HG03039 (cell line): Measurements from ENCODE around the gene CEP192.

Experiments used
- ATAC-seq: cut with Tn5 transposase; IDR thresholded peaks from one replicate; pipeline ENCODE4 v1.9.1; 2021; ENCODE audit warnings: mild to moderate bottlenecking, moderate library complexity; ENCODE audit not compliant: unreplicated experiment

CEP192 gene

GRCh38 chr18:13136904-13137669 is 145.9 kb downstream of the CEP192 start:
- no peak for ATAC-seq

GRCh38 chr18:13137670-13138419 is 146.7 kb downstream of the CEP192 start:
- peak; percentile 71 for ATAC-seq

GRCh38 chr18:13138420-13139139 is 147.4 kb downstream of the CEP192 start:
- no peak for ATAC-seq

GRCh38 chr18:13139885-13140450 is 148.8 kb downstream of the CEP192 start:
- ATAC-seq, result no peak

- ATAC-seq, result no peak
Measured at GRCh38 chr18:13141209-13141608, 150.0 kb downstream of the CEP192 start.

- no peak for ATAC-seq
Measured at GRCh38 chr18:13145636-13146190, 154.6 kb downstream of the CEP192 start.

- no peak for ATAC-seq
Measured at GRCh38 chr18:13147130-13147529, 156.0 kb downstream of the CEP192 start.

GRCh38 chr18:13151656-13152055 is 160.5 kb downstream of the CEP192 start:
- ATAC-seq, result no peak

GRCh38 chr18:13158428-13158827 is 167.3 kb downstream of the CEP192 start:
- ATAC-seq, result no peak

- no peak for ATAC-seq
Measured at GRCh38 chr18:13159579-13159978, 168.4 kb downstream of the CEP192 start.

- no peak for ATAC-seq
Measured at GRCh38 chr18:13161276-13161899, 170.2 kb downstream of the CEP192 start.

GRCh38 chr18:13163167-13163927 is 172.2 kb downstream of the CEP192 start:
- ATAC-seq, result no peak

- ATAC-seq, result no peak
Measured at GRCh38 chr18:13164406-13164805, 173.2 kb downstream of the CEP192 start.

GRCh38 chr18:13165636-13166423 is 174.7 kb downstream of the CEP192 start:
- no peak for ATAC-seq

- no peak for ATAC-seq
Measured at GRCh38 chr18:13173578-13174145, 182.5 kb downstream of the CEP192 start.
